Astrocyte (in vitro differentiated cells and primary cell): ENCODE measurements around the gene PATJ.

Experiments used
- CTCF ChIP-seq: IDR thresholded peaks from 2 replicates; pipeline ENCODE4 v1.5.1; 2011; ENCODE audit warnings: low read depth, mild to moderate bottlenecking, inconsistent platforms, low read length, moderate library complexity; ENCODE audit not compliant: insufficient read depth
- EZH2 ChIP-seq: IDR thresholded peaks from 2 replicates; pipeline ENCODE4 v1.6.1; 2012; ENCODE audit warnings: mild to moderate bottlenecking, low read length, inconsistent platforms; ENCODE audit not compliant: insufficient read depth

- TF ChIP-seq EZH2 (no peak), CTCF (no peak)
Observed at GRCh38 chr1:62052946-62053345, 310.7 kb downstream of the PATJ start.
